Right hindlimb (tissue), 1 donor: ENCODE measurements around the gene DOHH.
"Not testable (repeated sequence)": the region's sequence is repeated elsewhere in the genome, so short reads cannot be mapped to it uniquely, and the experiment has no call there.

ENCODE experiments used
- DNase-seq: peaks from one replicate; pipeline ENCODE4 v3.0.0-alpha.2; 2018

Gene DOHH

DNA sequence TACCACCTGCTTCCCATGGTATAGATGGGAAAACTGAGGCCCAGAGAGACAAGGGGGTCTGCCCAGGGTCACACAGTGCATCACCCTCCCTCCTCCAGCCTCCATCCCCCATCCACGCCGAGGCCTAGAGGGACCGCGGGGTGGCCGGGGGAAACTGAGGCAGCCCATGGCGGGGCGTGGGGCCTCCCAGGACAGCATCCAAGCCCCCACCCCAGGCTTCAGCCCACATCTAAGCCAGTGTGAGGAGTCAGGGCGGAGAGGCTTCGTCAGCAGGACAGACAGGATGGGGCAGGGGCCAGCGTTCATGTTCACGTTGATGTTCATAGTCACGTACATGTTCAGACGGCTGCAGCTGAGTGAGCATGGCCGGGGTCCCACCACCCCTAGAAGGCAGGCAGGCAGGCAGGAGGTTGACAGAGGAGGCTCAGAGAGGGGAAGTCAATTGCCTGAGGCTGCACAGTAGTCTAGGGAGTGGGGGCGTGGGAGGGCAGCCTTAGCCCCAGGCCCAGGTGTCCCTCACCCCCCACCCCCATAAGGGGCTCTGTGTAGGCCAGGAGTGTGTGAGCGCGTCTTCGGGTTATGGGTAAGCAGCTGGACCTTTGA is 43.4 kb downstream of the DOHH start:
- no peak for DNase-seq

DNA sequence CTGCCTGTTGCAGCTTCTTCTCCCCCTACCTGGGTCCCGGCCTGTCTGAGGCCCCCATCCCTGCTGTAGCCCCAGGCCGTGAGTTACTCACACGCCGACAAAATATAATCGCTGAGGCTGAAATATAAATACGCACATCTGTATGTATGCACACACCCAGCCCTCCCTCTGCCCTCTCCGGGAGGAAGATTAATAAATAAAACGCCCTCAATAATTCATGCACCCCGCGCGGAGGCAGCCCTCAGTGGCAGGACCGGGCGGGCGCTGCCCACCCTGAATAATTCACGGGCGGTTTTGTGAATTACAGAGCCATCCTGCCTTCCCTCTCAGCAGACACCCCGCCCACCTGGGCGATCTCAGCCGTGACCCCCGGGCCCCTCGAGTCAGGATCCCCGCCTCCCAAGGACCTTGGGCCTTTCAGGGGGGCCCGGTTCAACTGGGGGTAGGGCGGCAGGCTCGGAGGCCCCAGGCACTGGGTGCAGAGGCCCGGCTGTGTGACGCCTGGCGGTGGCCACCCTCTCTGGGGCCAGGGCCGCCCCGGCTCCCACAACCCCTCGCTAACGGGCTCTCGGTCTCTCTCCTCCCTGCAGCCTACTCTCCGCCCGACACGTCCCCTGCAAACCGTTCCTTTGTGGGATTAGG is 44.4 kb downstream of the DOHH start:
- DNase-seq: no peak

DNA sequence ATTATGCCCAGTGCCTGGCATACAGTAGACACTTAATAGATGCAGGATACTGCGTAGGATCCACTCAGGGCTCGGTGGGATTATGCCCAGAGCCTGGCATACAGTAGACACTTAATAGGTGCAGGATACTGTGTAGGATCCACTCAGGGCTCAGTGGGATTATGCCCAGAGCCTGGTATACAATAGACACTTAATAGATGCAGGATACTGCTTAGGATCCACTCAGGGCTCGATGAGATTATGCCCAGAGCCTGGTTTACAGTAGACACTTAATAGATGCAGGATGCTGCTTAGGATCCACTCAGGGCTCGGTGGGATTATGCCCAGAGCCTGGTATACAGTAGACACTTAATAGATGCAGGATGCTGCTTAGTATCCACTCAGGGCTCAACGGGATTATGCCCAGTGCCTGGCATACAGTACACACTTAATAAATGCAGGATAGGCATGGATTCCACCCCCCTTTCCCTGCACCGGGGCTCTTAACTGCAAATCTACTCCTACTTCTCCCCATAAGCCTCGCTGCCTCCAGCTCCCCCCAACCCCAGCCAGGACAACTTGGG is 45.0 kb downstream of the DOHH start:
- no peak for DNase-seq

DNA sequence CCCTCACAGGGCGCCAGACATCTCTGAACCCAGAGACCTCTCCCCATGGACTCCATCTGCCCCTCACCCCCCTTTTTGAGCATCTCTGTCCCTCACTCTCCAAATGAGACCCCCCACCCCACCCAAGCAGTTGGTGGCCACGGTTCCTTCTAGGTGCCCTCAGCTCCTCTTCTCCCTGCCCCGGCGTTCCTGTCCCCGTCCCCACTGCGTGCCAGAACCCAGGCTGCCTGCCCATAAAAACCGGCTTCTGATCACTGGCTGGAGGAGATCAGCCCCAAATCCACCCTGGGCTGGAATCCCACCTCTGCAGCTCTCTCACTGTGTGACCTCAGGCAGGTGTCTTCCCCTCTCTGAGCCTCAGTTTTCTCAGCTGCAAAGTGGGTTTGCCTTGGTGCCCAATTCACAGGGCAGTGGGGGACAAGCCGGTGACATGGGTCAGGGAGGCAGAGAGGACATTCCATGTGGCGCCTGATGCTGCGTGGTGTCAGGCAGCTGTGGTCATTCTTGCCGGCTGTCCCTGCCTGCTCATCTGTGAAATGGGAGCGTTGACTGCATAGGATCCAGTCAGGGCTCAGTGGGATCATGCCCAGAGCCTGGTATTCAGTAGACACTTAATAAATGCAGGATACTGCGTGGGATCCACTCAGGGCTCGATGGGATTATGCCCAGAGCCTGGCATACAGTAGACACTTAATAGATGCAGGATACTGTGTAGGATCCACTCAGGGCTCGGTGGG is 45.6 kb downstream of the DOHH start:
- no peak for DNase-seq

DNA sequence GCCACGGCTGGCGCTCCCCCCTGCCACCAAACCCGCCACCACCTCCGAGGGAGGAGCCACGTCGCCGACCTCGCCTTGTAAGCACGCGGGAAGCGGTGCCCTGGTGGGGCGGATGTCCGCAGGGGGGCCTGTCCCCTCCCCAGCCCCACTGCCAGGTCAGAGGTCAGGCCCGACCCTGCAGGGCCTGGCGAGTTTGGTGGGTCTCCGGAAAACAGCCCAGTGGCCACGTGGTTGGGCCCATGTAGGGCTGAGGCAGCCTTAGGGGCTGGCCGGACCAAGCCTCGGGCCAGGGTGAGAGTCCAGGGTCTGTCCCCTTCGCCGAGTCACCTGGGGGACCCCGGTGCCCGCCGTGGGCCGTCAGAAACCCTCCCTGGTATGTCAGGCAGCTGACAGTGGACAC is 46.6 kb downstream of the DOHH start:
- DNase-seq: no peak

DNA sequence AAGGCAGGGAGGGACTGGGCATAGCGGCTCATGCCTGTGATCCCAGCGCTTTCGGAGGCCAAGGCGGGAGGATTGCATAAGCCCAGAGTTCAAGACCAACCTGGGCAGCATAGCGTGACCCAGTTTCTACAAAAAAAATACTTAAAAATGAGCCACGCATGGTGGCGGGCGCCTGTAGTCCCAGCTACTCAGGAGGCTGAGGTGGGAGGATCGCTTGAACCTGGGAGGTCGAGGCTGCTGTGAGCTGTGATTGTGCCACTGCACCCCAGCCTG is 47.6 kb downstream of the DOHH start:
- DNase-seq: not testable (repeated sequence)

DNA sequence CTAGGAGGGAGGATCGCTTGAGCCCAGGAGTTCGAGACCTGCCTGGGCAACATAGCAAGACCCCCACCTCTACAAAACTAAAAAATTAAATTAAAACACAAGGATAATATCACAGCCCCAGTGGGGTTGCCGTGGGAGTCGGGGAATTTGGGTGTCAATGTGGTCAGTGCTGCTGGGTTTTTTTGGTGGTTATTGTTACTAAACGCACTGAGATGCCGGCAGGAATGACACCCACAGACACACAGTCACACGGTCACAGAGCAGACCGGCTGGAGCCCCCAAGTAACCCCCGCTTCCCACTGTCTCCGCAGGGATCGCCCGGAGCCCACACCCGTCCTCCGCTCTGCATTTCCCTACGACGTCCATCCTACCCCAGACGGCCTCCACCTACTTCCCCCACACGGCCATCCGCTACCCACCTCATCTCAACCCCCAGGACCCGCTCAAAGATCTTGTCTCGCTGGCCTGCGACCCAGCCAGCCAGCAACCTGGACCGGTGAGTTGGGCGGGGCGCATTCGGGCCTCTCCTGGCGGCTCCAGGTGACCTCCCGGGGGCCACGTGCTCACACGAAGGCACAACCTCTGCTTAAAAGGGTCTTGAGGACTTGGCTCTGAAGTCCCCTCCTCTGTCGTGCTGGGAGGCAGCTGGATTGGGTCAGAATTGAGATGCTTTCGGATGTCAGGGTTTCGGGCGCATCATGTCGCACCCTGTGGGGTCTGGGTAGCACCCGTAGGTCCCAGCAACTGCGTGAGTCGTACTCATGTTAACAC is 48.1 kb downstream of the DOHH start:
- DNase-seq: no peak

DNA sequence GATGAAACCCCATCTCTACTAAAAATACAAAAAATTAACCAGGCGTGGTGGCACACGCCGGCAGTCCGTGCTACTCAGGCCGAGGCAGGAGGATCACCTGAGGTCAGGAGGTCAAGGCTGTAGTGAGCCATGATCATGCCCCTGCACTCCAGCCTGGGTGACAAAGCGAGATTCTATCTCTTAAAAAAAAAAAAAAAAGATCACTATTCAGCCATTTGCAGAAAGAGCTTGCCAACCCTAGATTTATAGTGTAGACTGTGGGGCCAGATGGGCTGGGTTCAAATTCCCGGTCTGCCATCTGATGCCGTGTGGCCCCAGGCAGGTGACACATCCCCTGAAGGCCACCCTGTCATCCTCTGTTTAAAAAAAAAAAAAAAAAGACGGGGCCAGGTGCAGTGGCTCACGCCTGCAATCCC is 49.0 kb downstream of the DOHH start:
- no peak for DNase-seq

DNA sequence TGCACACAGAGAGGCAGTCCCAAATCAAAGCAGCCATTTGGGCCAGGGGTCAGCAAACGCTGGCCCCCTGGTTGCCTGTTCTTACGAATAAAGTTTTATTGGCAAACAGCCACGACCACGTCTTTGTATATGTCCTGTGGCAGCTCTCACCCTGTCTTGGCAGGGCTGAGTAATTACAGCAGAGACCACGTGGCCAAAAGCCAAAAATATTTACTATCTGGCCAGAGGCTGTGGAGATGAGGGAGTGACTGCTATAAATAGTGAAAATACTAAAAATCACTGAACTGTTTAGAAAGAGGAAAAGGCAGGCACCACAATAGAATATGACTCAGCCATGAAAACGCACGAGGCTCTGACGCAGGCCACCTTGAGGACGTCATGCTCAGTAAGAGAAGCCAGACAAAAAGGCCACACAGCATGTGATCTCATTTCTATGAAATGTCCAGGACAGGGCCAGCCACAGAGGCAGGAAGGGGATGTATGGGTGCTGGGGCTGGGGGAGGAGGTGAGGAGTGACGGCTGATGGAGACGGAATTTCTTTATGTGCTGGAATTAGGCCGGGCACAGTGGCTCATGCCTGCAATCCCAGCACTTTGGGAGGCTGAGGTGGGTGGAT is 49.6 kb downstream of the DOHH start:
- DNase-seq: peak; percentile 78

DNA sequence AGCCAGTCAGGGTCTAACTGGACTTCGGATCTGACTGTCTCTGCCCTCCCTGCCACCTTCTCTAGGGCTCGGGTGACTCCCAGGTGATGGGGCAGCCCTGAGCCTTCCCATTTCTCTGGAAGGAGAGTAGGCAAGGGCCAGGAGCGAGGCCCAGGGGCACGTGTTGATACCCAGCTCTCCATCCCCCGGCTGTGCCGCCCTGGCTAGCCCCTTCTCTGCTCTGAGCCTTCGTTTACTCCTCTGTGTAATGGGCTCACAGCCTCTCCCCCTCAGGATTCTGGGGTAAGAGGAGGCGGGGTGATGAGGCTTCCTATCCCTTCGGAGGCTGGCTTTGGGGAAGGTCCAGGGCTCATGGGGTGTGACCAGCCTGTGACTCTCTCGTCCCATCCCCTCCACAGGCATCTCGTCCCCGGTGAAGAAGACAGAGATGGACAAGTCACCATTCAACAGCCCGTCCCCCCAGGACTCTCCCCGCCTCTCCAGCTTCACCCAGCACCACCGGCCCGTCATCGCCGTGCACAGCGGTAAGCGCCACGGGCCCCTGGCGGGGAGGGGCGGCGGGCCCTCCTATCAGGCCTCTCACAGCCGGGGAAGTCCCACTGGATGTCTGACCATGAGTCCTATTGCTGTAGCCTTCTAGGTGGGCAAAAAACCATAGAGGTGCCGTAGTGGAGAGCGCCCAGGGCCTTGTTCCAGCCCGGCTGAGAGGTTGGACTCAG is 51.7 kb downstream of the DOHH start:
- no peak for DNase-seq

DNA sequence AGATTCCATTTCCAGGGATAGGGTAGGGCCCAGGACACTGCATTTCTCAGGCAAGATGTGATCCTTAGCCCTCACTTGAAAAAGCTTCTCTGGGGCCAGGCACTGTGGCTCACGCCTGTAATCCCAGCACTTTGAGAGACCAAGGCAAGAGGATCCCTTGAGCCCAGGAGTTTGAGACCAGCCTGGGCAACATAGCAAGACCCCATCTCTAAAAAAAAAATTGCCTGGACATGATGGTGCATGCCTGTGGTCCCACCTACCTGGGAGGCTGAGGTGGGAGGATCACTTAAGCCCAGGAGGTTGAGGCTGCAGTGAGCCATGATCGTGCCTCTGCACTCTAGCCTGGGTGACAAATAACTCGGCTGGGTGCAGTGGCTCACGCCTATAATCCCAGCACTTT is 53.8 kb downstream of the DOHH start:
- DNase-seq: not testable (repeated sequence)

DNA sequence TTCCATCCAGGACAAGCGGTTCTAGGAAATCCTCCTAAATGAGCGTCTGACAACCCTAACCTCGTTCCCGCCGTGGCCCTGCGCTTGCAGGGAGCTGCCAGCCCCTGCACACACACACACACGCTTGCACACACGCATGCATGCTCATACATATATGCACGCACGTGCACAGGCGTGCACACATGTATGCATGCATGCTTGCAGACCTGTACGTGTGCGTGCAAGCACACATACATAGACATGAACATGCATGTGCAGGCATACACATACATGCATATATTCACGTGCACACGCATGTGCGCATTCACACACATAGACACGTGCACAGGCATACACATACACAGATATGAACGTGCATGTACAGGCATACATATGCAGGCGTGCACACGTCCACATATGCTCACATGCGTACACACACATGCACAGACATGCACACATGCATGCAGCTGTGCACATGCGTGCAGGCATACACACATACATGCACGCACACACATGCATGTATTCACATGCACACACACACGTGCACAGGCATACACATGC is 55.7 kb downstream of the DOHH start:
- DNase-seq: no peak

DNA sequence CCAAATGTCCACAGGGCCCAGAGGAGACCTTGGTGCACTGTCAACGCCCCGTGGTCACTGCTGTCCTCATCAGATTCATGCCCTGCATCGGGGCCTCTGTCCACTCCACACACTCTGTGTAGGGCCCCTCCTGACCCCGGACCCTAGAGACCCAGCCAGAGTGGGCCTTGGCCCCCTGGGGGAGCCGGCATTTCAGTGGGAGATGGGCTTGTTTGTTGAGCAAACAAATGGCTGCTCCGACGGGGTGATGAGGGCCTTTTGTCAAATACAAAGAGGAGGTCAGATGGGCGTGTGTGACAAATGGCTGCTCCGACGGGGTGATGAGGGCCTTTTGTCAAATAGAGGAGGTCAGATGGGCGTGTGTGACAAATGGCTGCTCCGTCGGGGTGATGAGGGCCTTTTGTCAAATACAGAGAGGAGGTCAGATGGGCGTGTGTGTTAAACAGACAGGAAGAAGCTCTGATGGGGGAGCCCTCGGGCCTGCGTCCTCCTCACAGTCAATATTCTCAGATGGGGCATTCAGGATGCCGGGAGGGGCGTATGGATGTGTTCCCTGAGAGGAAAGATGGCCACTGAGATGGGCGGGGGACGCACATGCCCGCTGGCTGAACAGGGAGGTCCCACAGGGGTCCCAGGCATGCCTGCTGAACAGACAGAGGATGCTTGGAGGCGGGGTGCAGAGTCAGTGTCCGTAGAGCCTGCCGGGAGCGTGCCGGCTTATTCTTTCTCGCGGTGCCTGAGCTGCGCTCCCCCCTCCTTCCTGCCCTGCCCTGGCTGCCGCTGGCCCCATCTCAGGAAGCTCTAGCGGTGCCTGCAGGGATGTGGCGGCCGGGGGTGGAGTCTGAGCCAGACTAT is 56.4 kb downstream of the DOHH start:
- DNase-seq: peak; percentile 86

DNA sequence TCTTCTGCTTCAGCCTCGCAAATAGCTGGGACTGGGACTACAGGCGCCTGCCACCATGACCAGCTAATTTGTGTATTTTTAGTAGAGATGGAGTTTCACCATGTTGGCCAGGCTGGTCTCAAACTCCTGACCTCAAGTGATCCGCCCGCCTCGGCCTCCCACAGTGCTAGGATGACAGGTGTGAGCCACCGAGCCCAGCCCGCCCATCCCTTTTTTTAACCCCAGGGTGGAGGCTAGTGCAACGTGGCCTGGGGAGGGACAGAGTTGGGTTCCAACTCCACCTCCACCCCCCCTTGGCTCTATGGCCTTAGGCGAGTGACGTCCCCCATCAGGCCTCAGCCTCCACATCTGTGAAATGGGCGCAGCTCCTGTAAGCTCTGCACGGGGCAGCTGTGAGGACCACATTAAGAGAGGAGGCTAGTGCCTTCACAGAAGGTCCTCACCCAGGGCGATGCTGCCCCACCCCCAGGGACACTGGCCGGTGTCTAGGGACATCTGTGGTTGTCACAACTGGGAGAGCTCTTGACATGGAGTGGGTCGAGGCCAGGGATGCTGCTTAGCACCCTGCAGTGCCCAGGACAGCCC is 57.9 kb downstream of the DOHH start:
- no peak for DNase-seq

DNA sequence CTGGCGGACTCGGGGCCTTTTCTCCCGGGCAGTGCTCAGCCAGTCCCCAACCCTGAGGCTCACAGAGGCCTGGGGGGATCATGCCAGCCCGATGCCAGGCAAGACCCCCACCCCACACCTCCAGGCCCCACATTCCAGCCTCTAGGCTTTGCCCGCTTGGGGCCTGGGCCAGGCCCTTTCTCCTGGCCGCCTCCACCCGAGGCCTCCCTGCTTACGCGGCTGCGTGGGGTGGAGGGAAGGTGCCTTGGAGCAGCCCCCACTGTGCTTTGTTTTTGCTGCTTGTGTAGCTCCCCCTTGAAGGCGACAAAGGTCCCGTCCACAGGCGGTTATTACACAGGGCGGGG is 58.5 kb downstream of the DOHH start:
- no peak for DNase-seq

DNA sequence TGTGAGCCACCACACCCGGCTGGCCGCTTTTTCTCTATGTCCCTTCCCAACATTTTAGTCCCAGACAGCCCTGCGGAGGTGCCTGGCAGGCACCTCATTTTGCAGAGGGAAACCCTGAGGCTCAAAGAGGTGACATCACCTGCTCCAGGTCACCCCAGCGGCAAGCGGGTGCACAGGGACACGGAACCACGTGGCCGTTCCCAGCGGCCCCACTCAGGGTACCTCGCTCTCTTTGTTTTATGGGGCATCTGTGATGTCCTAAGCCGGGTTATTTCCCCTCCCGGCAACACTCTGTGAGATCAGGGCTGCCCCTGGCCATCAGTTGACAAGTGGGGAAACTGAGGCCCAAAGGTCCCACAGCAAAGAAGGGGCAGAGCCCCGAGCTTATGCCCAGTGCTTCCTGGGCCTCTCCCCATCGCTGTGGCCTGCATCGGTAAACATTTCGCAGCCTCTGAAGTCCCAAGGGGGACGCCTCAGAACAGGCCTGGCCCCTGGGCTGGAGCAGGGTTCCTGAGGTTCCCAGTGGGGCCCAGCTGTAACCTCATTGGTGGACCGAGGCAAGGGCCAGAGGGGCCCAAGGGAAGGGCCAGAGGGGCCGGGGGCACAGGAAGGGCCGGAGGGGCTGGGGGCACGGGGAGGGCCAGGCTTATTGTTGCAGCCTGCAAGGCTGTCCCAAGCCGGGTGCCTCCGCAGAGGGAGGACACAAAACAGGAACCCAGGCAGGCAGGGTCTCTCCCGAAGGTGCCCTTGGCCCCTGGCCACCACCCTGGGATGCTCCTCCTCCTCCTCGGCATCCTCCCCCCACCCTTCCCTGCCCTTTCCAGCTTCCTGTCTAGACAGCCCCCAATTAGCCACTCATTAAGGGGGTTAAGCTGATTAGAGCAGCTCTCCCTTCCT is 59.1 kb downstream of the DOHH start:
- no peak for DNase-seq
